DND-41 (cell line): ENCODE measurements around the gene SLC24A3.

ENCODE experiments used
- ATAC-seq: fragments of 200-7000 bp; cut with Tn5 transposase; 3 replicates; pipeline ENCODE4 v1.9.1; 2021; ENCODE audit warnings: low read depth; ENCODE audit not compliant: insufficient read depth
- DNase-seq: peaks from one replicate; pipeline ENCODE4 v3.0.0-alpha.2; 2020
- H2AFZ ChIP-seq: 2 replicates; pipeline ENCODE4 v1.6.0; 2012; ENCODE audit warnings: low read depth, low read length
- H3K27ac ChIP-seq: 2 replicates; pipeline ENCODE4 v1.5.1; 2012; ENCODE audit warnings: low read length, inconsistent platforms
- H3K27me3 ChIP-seq: fragments of 200-600 bp; sonication (generic); 2 replicates; pipeline ENCODE4 v1.6.0; 2012; ENCODE audit warnings: low read length, mild to moderate bottlenecking, inconsistent platforms; ENCODE audit not compliant: insufficient read depth, poor library complexity
- H3K36me3 ChIP-seq: 2 replicates; pipeline ENCODE4 v1.5.1; 2012; ENCODE audit warnings: low read length, inconsistent platforms; ENCODE audit not compliant: insufficient read depth
- H3K4me1 ChIP-seq: 2 replicates; pipeline ENCODE4 v1.5.1; 2012; ENCODE audit warnings: mild to moderate bottlenecking, low read length; ENCODE audit not compliant: insufficient read depth
- H3K4me2 ChIP-seq: 2 replicates; pipeline ENCODE4 v1.6.0; 2012; ENCODE audit warnings: mild to moderate bottlenecking, moderate library complexity, low read length, inconsistent platforms; ENCODE audit not compliant: insufficient read depth
- H3K4me3 ChIP-seq, 2 experiments: fragments of 200-600 bp in 1 of 2; shearing (Covaris generic) in 1 of 2; 2 replicates each; pipeline ENCODE4 v1.5.1; 2012 to 2016; ENCODE audit warnings: inconsistent platforms in 2 of 2, low read length in 2 of 2, mild to moderate bottlenecking in 2 of 2, low read depth in 1 of 2, moderate library complexity in 1 of 2
- H3K79me2 ChIP-seq: 2 replicates; pipeline ENCODE4 v1.6.0; 2012; ENCODE audit warnings: low read length, inconsistent platforms; ENCODE audit not compliant: insufficient read depth
- H3K9ac ChIP-seq: 2 replicates; pipeline ENCODE4 v1.6.0; 2012; ENCODE audit warnings: low read depth, mild to moderate bottlenecking, inconsistent platforms, low read length, moderate library complexity
- H3K9me3 ChIP-seq: 2 replicates; pipeline ENCODE4 v1.5.1; 2012; ENCODE audit warnings: low read length, moderate library complexity, mild to moderate bottlenecking, inconsistent platforms; ENCODE audit not compliant: insufficient read depth, severe bottlenecking
- H4K20me1 ChIP-seq: 2 replicates; pipeline ENCODE4 v1.6.0; 2012; ENCODE audit warnings: low read length; ENCODE audit not compliant: insufficient read depth
- EZH2 ChIP-seq: IDR thresholded peaks from 3 replicates; pipeline ENCODE4 v1.6.1; 2012; ENCODE audit warnings: borderline replicate concordance, low read depth, mild to moderate bottlenecking, moderate library complexity, low read length, inconsistent platforms; ENCODE audit not compliant: severe bottlenecking
- TF ChIP-seq, protein P1 (sequence below): IDR thresholded peaks from 2 replicates; pipeline ENCODE4 v1.5.1; 2012; ENCODE audit warnings: borderline replicate concordance, low read length, moderate library complexity, mild to moderate bottlenecking; ENCODE audit not compliant: poor library complexity, severe bottlenecking; ENCODE audit errors: extremely low read depth

Gene SLC24A3

DNA sequence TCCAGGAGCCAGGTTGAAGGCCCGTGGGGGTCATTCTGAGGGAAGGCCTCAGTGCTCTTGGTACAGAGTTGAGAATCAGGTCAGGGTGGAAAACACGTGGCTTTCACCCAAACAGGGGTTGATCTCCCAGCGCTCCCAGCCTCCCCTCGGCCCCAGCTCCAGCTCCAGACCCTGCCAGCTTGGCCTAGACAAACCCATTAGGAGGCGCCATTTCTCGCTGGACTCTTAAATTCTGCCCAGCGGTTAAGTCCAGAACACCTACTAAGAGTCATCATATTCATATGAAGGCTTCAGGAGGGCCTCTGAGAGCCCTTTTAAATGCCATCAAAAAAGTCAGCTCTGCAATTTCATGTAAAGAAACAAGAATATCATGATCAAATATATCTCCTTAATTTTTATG lies 387.6 kb downstream of the SLC24A3 start:
- H3K4me2 ChIP-seq = no peak overlapping the region
- H3K36me3 ChIP-seq = no peaks in the 10 kb centered on the region
- H3K27ac ChIP-seq = no peak overlapping the region
- H3K27me3 ChIP-seq = no peaks in the 10 kb centered on the region
- no peaks in the 10 kb centered on the region for H3K9me3 ChIP-seq
- TF ChIP-seq, protein P1, sequence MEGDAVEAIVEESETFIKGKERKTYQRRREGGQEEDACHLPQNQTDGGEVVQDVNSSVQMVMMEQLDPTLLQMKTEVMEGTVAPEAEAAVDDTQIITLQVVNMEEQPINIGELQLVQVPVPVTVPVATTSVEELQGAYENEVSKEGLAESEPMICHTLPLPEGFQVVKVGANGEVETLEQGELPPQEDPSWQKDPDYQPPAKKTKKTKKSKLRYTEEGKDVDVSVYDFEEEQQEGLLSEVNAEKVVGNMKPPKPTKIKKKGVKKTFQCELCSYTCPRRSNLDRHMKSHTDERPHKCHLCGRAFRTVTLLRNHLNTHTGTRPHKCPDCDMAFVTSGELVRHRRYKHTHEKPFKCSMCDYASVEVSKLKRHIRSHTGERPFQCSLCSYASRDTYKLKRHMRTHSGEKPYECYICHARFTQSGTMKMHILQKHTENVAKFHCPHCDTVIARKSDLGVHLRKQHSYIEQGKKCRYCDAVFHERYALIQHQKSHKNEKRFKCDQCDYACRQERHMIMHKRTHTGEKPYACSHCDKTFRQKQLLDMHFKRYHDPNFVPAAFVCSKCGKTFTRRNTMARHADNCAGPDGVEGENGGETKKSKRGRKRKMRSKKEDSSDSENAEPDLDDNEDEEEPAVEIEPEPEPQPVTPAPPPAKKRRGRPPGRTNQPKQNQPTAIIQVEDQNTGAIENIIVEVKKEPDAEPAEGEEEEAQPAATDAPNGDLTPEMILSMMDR = no peak
- TF ChIP-seq EZH2 = no peak
- no peak overlapping the region for H3K4me3 ChIP-seq
- H3K79me2 ChIP-seq = no peaks in the 10 kb centered on the region
- no peak for DNase-seq
- no peaks in the 10 kb centered on the region for H4K20me1 ChIP-seq
- ATAC-seq = no peak
- no peak overlapping the region for H2AFZ ChIP-seq
- H3K4me1 ChIP-seq = no peaks in the 10 kb centered on the region
- H3K9ac ChIP-seq = no peak overlapping the region

GRCh38 chr20:19601126-19601810 lies 388.8 kb downstream of the SLC24A3 start:
- no peak overlapping the region for H3K4me2 ChIP-seq
- no peaks in the 10 kb centered on the region for H3K79me2 ChIP-seq
- no peak overlapping the region for H3K4me3 ChIP-seq
- DNase-seq (no peak), ATAC-seq (no peak)
- no peaks in the 10 kb centered on the region for H4K20me1 ChIP-seq
- no peak for TF ChIP-seq EZH2
- TF ChIP-seq, protein P1 = no peak
- no peaks in the 10 kb centered on the region for H3K36me3 ChIP-seq
- H2AFZ ChIP-seq = no peak overlapping the region
- H3K9me3 ChIP-seq = no peaks in the 10 kb centered on the region
- no peak overlapping the region for H3K9ac ChIP-seq
- no peak overlapping the region for H3K27ac ChIP-seq
- H3K27me3 ChIP-seq = no peaks in the 10 kb centered on the region
- no peaks in the 10 kb centered on the region for H3K4me1 ChIP-seq

DNA sequence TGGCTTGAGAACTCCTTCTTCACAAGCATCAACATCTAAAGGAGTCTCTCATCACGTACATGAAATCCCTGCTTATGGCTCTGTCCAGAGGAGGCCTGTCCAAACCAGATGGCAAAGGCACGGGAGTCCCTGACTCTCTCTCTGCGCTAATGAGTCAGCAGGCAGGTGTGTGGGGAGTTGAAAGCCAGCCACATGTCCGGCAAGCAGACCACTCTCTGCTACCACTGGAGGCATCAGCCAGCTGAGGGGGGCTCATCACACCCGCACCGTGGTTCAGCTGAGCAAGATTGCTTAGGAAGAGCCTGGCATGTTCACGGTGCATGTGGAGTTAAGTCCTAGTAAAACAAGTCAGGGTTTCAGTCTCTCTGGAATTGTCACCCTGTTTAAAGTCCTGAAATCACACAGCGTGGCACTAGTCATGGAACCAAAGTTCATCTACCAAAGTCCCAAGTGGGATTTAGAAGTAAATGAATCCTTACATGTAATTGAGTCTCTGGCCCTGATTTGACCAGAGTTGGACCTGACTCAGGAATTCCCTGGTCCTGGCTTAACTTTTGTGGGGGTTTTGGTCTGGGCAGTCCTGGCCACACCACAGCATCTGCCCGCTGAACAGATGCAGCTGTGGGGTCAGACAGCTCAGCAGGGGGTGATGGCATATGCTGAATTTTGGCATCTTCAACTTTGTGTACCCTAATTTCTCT lies 390.4 kb downstream of the SLC24A3 start:
- H3K36me3 ChIP-seq = no peaks in the 10 kb centered on the region
- no peaks in the 10 kb centered on the region for H3K27me3 ChIP-seq
- no peaks in the 10 kb centered on the region for H4K20me1 ChIP-seq
- DNase-seq (no peak), ATAC-seq (no peak)
- no peaks in the 10 kb centered on the region for H3K79me2 ChIP-seq
- H3K4me3 ChIP-seq = no peak overlapping the region
- H3K9ac ChIP-seq = no peak overlapping the region
- H2AFZ ChIP-seq = no peak overlapping the region
- TF ChIP-seq, protein P1 = no peak
- no peak overlapping the region for H3K4me2 ChIP-seq
- no peak overlapping the region for H3K27ac ChIP-seq
- no peaks in the 10 kb centered on the region for H3K9me3 ChIP-seq
- H3K4me1 ChIP-seq = no peaks in the 10 kb centered on the region
